ENCODE measurements around the gene SGPP1.
"Not testable (repeated sequence)": the region's sequence is repeated elsewhere in the genome, so short reads cannot be mapped to it uniquely, and the experiment has no call there.

Gene SGPP1

GRCh38 chr14:63727736-63728728 lies at the start of gene SGPP1:
SGPP1 (minus strand) TSS chr14:63728065; CDS start chr14:63727944, 121 bp downstream.
- peak; percentile 76 for DNase-seq

GRCh38 chr14:63777024-63777423 lies 49.2 kb upstream of the SGPP1 start:
- no peak for DNase-seq

- DNase-seq, result no peak
Measured at GRCh38 chr14:63773504-63773903, 45.6 kb upstream of the SGPP1 start.

GRCh38 chr14:63770187-63770807 lies 42.4 kb upstream of the SGPP1 start:
- peak; percentile 9 for DNase-seq

GRCh38 chr14:63766611-63767010 lies 38.7 kb upstream of the SGPP1 start:
- no peak for DNase-seq

- DNase-seq, result no peak
Measured at GRCh38 chr14:63764620-63765139, 36.8 kb upstream of the SGPP1 start.

GRCh38 chr14:63764103-63764502 lies 36.2 kb upstream of the SGPP1 start:
- no peak for DNase-seq

GRCh38 chr14:63761351-63762117 lies 33.7 kb upstream of the SGPP1 start:
- DNase-seq, result no peak

GRCh38 chr14:63760014-63760413 lies 32.1 kb upstream of the SGPP1 start:
- no peak for DNase-seq

- no peak for DNase-seq
Measured at GRCh38 chr14:63759456-63759855, 31.6 kb upstream of the SGPP1 start.

- DNase-seq, result no peak
Measured at GRCh38 chr14:63757211-63757610, 29.3 kb upstream of the SGPP1 start.

GRCh38 chr14:63752449-63753169 lies 24.7 kb upstream of the SGPP1 start:
- DNase-seq, result no peak

- DNase-seq, result not testable (repeated sequence)
Measured at GRCh38 chr14:63751076-63751475, 23.2 kb upstream of the SGPP1 start.

GRCh38 chr14:63747846-63748245 lies 20.0 kb upstream of the SGPP1 start:
- no peak for DNase-seq

- DNase-seq, result no peak
Measured at GRCh38 chr14:63745858-63746425, 18.1 kb upstream of the SGPP1 start.

- no peak for DNase-seq
Measured at GRCh38 chr14:63745272-63745671, 17.4 kb upstream of the SGPP1 start.

- no peak for DNase-seq
Measured at GRCh38 chr14:63737582-63738006, 9.7 kb upstream of the SGPP1 start.

- no peak for DNase-seq
Measured at GRCh38 chr14:63735720-63736119, 7.9 kb upstream of the SGPP1 start.

- no peak for DNase-seq
Measured at GRCh38 chr14:63730659-63731058, 2.8 kb upstream of the SGPP1 start.

GRCh38 chr14:63727231-63727735 lies 582 bp downstream of the SGPP1 start:
- no peak for DNase-seq

GRCh38 chr14:63726499-63726898 lies 1.4 kb downstream of the SGPP1 start:
- DNase-seq, result no peak
